ENCODE data around the gene PPIL6. TPM values are rescaled to one million over a fixed set of nuclear protein-coding genes. Genes with fewer than 3 reads are reported as not detected.

PPIL6 gene
- total RNA-seq, 1 experiment from 2014 or later = 2.6 TPM

DNA sequence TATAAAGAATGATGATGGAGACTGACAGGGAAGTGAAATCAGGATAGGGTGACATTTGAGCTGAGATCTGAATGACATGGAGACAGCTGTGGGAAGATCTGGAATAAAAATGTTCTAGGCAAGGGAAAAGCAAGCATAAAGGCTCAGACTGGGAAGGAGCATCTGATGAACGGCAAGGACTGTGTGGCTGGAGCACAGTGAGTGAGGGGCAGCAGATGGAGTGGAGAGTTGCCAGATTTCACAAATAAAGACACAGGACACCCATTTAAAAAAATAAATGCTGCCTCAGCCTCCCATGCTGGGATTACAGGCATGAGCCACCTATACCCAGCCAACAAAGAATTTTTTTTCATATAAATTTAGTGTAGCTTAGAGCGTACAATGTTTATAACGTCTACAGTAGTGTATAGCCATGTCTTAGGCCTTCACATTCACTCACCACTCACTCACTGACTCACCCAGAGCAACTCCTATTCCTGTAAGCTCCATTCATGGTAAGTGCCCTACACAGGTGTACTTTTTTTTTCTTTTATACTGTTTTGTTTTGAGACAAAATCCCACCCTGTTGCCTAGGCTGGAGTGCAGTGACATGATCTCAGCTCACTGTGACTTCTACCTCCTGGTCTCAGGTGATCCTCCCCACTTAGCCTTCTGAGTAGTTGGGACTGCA is 45.0 kb upstream of the PPIL6 start:
- CTCF ChIA-PET = interaction anchor here (0.7 kb wide), 1 partner anchor 25 kb away, joined by 3 read pairs; no protein-coding TSS in a partner anchor
- no peak for TF ChIP-seq CTCF (IDR thresholded peaks at IDR 0.05; ENCODE audit: unreplicated experiment)
- Mint-ChIP-seq H3K9me3 (ENCODE audit: low read depth, unreplicated experiment) (no peaks in the 10 kb centered on the region), H3K4me1 (ENCODE audit: low read depth, unreplicated experiment) (peaks cover 26% of the 10 kb centered on the region), H3K27me3 (ENCODE audit: unreplicated experiment) (peaks cover 13% of the 10 kb centered on the region), H3K36me3 (ENCODE audit: insufficient read depth, unreplicated experiment) (peaks cover 17% of the 10 kb centered on the region), H3K27ac (ENCODE audit: unreplicated experiment) (no peak overlapping the region), H3K4me3 (ENCODE audit: low read depth, unreplicated experiment) (no peak overlapping the region)
- no peak for DNase-seq
- no TSS peak for BruUV-seq (replicated peaks)
- intact Hi-C loops (cut with micrococcal nuclease; ENCODE audit: unreplicated experiment) = no loop called here

- no peak for DNase-seq
- TF ChIP-seq CTCF (IDR thresholded peaks at IDR 0.05; ENCODE audit: unreplicated experiment) = no peak
- Mint-ChIP-seq H3K9me3 (ENCODE audit: low read depth, unreplicated experiment) (no peaks in the 10 kb centered on the region), H3K27me3 (ENCODE audit: unreplicated experiment) (peaks cover 13% of the 10 kb centered on the region), H3K4me1 (ENCODE audit: low read depth, unreplicated experiment) (peaks cover 31% of the 10 kb centered on the region), H3K4me3 (ENCODE audit: low read depth, unreplicated experiment) (peak overlapping the region; percentile 86), H3K36me3 (ENCODE audit: insufficient read depth, unreplicated experiment) (peaks cover 17% of the 10 kb centered on the region), H3K27ac (ENCODE audit: unreplicated experiment) (no peak overlapping the region)
- CTCF ChIA-PET = interaction anchor here (0.9 kb wide), 1 partner anchor 207 kb away, joined by 3 read pairs; no protein-coding TSS in a partner anchor
- BruUV-seq (replicated peaks) = no TSS peak
- intact Hi-C loops (cut with micrococcal nuclease; ENCODE audit: unreplicated experiment) = no loop called here
These were observed 43.7 kb upstream of the PPIL6 start for GRCh38 chr6:109484122-109484521.

GRCh38 chr6:109483735-109484057 is 43.3 kb upstream of the PPIL6 start:
- Mint-ChIP-seq H3K27me3 (ENCODE audit: unreplicated experiment) (peaks cover 13% of the 10 kb centered on the region), H3K27ac (ENCODE audit: unreplicated experiment) (no peak overlapping the region), H3K4me3 (ENCODE audit: low read depth, unreplicated experiment) (peak overlapping the region; percentile 86), H3K9me3 (ENCODE audit: low read depth, unreplicated experiment) (no peaks in the 10 kb centered on the region), H3K36me3 (ENCODE audit: insufficient read depth, unreplicated experiment) (peaks cover 20% of the 10 kb centered on the region), H3K4me1 (ENCODE audit: low read depth, unreplicated experiment) (peaks cover 35% of the 10 kb centered on the region)
- no peak for TF ChIP-seq CTCF (IDR thresholded peaks at IDR 0.05; ENCODE audit: unreplicated experiment)
- DNase-seq = no peak
- no TSS peak for BruUV-seq (replicated peaks)
- intact Hi-C loops (cut with micrococcal nuclease; ENCODE audit: unreplicated experiment) = no loop called here
- CTCF ChIA-PET = no interaction called here

GRCh38 chr6:109482905-109483734 is 42.7 kb upstream of the PPIL6 start, which contains the start of gene ZBTB24:
TSS of gene ZBTB24 (minus strand) at chr6:109483219. CDS start at chr6:109482026, 1,193 bp downstream.
- TF ChIP-seq CTCF (IDR thresholded peaks at IDR 0.05; ENCODE audit: unreplicated experiment) = no peak
- intact Hi-C loops (cut with micrococcal nuclease; ENCODE audit: unreplicated experiment) = no loop called here
- Mint-ChIP-seq H3K4me1 (ENCODE audit: low read depth, unreplicated experiment) (peaks cover 41% of the 10 kb centered on the region), H3K36me3 (ENCODE audit: insufficient read depth, unreplicated experiment) (peaks cover 25% of the 10 kb centered on the region), H3K4me3 (ENCODE audit: low read depth, unreplicated experiment) (peak within 1 kb of the TSS; percentile 86), H3K27me3 (ENCODE audit: unreplicated experiment) (peaks cover 13% of the 10 kb centered on the region), H3K9me3 (ENCODE audit: low read depth, unreplicated experiment) (no peaks in the 10 kb centered on the region), H3K27ac (ENCODE audit: unreplicated experiment) (peak within 1 kb of the TSS; percentile 43)
- CTCF ChIA-PET = interaction anchor here (0.7 kb wide), 1 partner anchor 28 kb away, joined by 5 read pairs; no protein-coding TSS in a partner anchor
- DNase-seq = peak; percentile 91
- no TSS peak for BruUV-seq (replicated peaks)

All from Calu3 (cell line).